NCI-H526 treated with DMSO at 0.1 percent for 48 hours (cell line): ENCODE results near the gene RBMS1.
A peak's percentile ranks its signal among the peaks of the same experiment; 100 is the strongest.

ENCODE experiments used
- DNase-seq: peaks from one replicate; lab custom pipeline; 2025; lab: John Stamatoyannopoulos, UW

RBMS1 gene

GRCh38 chr2:160249876-160250275 lies 243.7 kb downstream of the RBMS1 start:
- no peak for DNase-seq

- DNase-seq: no peak
These were observed 246.1 kb downstream of the RBMS1 start for GRCh38 chr2:160247296-160248035.

GRCh38 chr2:160246356-160246755 lies 247.3 kb downstream of the RBMS1 start:
- DNase-seq: no peak

GRCh38 chr2:160245614-160246155 lies 247.9 kb downstream of the RBMS1 start:
- no peak for DNase-seq

GRCh38 chr2:160242893-160243564 lies 250.6 kb downstream of the RBMS1 start:
- DNase-seq: no peak

GRCh38 chr2:160241251-160242137 lies 252.1 kb downstream of the RBMS1 start:
- DNase-seq: no peak

- DNase-seq: no peak
These were observed 254.2 kb downstream of the RBMS1 start for GRCh38 chr2:160239436-160239835.

GRCh38 chr2:160238392-160238791 lies 255.2 kb downstream of the RBMS1 start:
- DNase-seq: no peak

GRCh38 chr2:160232905-160233475 lies 260.6 kb downstream of the RBMS1 start:
- no peak for DNase-seq

- DNase-seq: no peak
These were observed 264.0 kb downstream of the RBMS1 start for GRCh38 chr2:160229591-160229990.

- no peak for DNase-seq
These were observed 265.3 kb downstream of the RBMS1 start for GRCh38 chr2:160228141-160228917.

GRCh38 chr2:160227293-160227915 lies 266.2 kb downstream of the RBMS1 start:
- no peak for DNase-seq

- peak; percentile 19 for DNase-seq
These were observed 267.2 kb downstream of the RBMS1 start for GRCh38 chr2:160226367-160226766.

GRCh38 chr2:160225722-160226121 lies 267.9 kb downstream of the RBMS1 start:
- DNase-seq: peak; percentile 50

- DNase-seq: no peak
These were observed 269.1 kb downstream of the RBMS1 start for GRCh38 chr2:160224507-160224906.

- no peak for DNase-seq
These were observed 269.5 kb downstream of the RBMS1 start for GRCh38 chr2:160224060-160224459.

GRCh38 chr2:160223560-160223959 lies 270.0 kb downstream of the RBMS1 start:
- DNase-seq: no peak

- DNase-seq: no peak
These were observed 270.9 kb downstream of the RBMS1 start for GRCh38 chr2:160222546-160223283.
